ENCODE data around the gene TNPO2. TPM values are rescaled to one million over a fixed set of nuclear protein-coding genes. Genes with fewer than 3 reads are reported as not detected.

The TNPO2 gene
- total and polyA plus RNA-seq, 2 of the 13 experiments (the other 11 are each of a cell fraction or from before 2014, with no cell fraction given) = 31.7 to 61.0 TPM

GRCh38 chr19:12754465-12755196 lies 30.9 kb upstream of the TNPO2 start:
- in situ Hi-C loops (cut with HindIII; ENCODE audit: extremely low pct_ligation_motif_present, low pct_unique_long_range_greater_than_20kb) (loop anchor here (5.0 kb wide), 1 partner anchor 42 kb away; no protein-coding TSS in a partner anchor), intact Hi-C loops (cut with micrococcal nuclease; ENCODE audit: unreplicated experiment) (no loop called here)
- no peaks in the 10 kb centered on the region for H3K79me2 ChIP-seq (ENCODE audit: insufficient read depth, low read length)
- 70% methylated on average over 17 of the region's 50 CpGs for WGBS (ENCODE audit: low lambda C conversion rate)
- no peaks in the 10 kb centered on the region for H4K20me1 ChIP-seq (ENCODE audit: insufficient read depth, low read length)
- no peak for TF ChIP-seq JUND (CRISPR knock-in tag; IDR thresholded peaks at IDR 0.05)
- H3K4me2 ChIP-seq (ENCODE audit: low read depth, low read length) = no peak overlapping the region
- H3K9ac ChIP-seq (ENCODE audit: insufficient read depth, low read depth, low read length) = no peak overlapping the region
- POLR2A ChIA-PET = no interaction called here
- BruUV-seq (replicated peaks) = no TSS peak
- FAIRE-seq (no peak), ATAC-seq (no peak), DNase-seq (ENCODE audit: low spot score) (no peak)
- H3K4me1 ChIP-seq (ENCODE audit: insufficient read depth, low read length) = peaks cover 34% of the 10 kb centered on the region
- no peak overlapping the region for H2AFZ ChIP-seq (ENCODE audit: low read length)
- no peaks in the 10 kb centered on the region for H3K9me3 ChIP-seq (ENCODE audit: low read length)
- CTCF ChIA-PET (ENCODE audit: low intra/inter-chr PET ratio, low total read pairs) = no interaction called here
- H3K27ac ChIP-seq (ENCODE audit: extremely low read length, insufficient read depth, low read length) = no peak overlapping the region
- H3K27me3 ChIP-seq (ENCODE audit: control insufficient read depth in 1 of 2, insufficient read depth in 2 of 2, low read length in 2 of 2) = peaks cover 2 to 34% of the 10 kb centered on the region in 2 experiments
- no peaks in the 10 kb centered on the region for H3K36me3 ChIP-seq (replicated peaks in 1 of 2; ENCODE audit: control insufficient read depth in 1 of 2, insufficient read depth in 2 of 2, low read length in 2 of 2)
- H3K4me3 ChIP-seq (replicated peaks in 1 of 3; ENCODE audit: insufficient read depth in 1 of 3, low read depth in 2 of 3, low read length in 3 of 3) = no peak overlapping the region

GRCh38 chr19:12752056-12752781 lies 28.5 kb upstream of the TNPO2 start:
- ChIA-PET CTCF (ENCODE audit: low intra/inter-chr PET ratio, low total read pairs) (no interaction called here), POLR2A (interaction anchor here (1.6 kb wide), 1 partner anchor 15 kb away, joined by 5 read pairs; the partner anchor contains the start of gene GET3)
- FAIRE-seq (no peak), ATAC-seq (no peak), DNase-seq (ENCODE audit: low spot score) (no peak)
- Histone ChIP-seq H3K27ac (ENCODE audit: extremely low read length, insufficient read depth, low read length) (no peak overlapping the region), H2AFZ (ENCODE audit: low read length) (no peak overlapping the region), H3K36me3 (replicated peaks in 1 of 2; ENCODE audit: control insufficient read depth in 1 of 2, insufficient read depth in 2 of 2, low read length in 2 of 2) (peaks cover 6 to 9% of the 10 kb centered on the region in 2 experiments; a peak in 4 of 5 replicates), H3K9ac (ENCODE audit: insufficient read depth, low read depth, low read length) (no peak overlapping the region), H4K20me1 (ENCODE audit: insufficient read depth, low read length) (no peaks in the 10 kb centered on the region), H3K4me3 (replicated peaks in 1 of 3; ENCODE audit: insufficient read depth in 1 of 3, low read depth in 2 of 3, low read length in 3 of 3) (no peak overlapping the region), H3K27me3 (ENCODE audit: control insufficient read depth in 1 of 2, insufficient read depth in 2 of 2, low read length in 2 of 2) (peaks cover 2 to 34% of the 10 kb centered on the region in 2 experiments), H3K4me1 (ENCODE audit: insufficient read depth, low read length) (peaks cover 34% of the 10 kb centered on the region), H3K79me2 (ENCODE audit: insufficient read depth, low read length) (no peaks in the 10 kb centered on the region), H3K9me3 (ENCODE audit: low read length) (peaks cover 8% of the 10 kb centered on the region), H3K4me2 (ENCODE audit: low read depth, low read length) (no peak overlapping the region; the same call in 1 of the 2 replicates)
- BruUV-seq (replicated peaks) = no TSS peak
- TF ChIP-seq ZNF770 (CRISPR knock-in tag; IDR thresholded peaks at IDR 0.05) (no peak), MIER2 (CRISPR knock-in tag; IDR thresholded peaks at IDR 0.05) (no peak), BCL3 (CRISPR knock-in tag; IDR thresholded peaks at IDR 0.05) (no peak), TFAP4 (IDR thresholded peaks at IDR 0.05; ENCODE audit: borderline replicate concordance, low read depth) (no peak), ZNF792 (CRISPR knock-in tag; IDR thresholded peaks at IDR 0.05) (no peak), SRSF1 (optimal IDR thresholded peaks at IDR 0.05; ENCODE audit: low read depth, low read length) (no peak), ZNF33B (CRISPR knock-in tag; IDR thresholded peaks at IDR 0.05) (no peak), PBX3 (CRISPR knock-in tag; IDR thresholded peaks at IDR 0.05; ENCODE audit: borderline replicate concordance) (no peak)
- in situ Hi-C loops (cut with HindIII; ENCODE audit: extremely low pct_ligation_motif_present, low pct_unique_long_range_greater_than_20kb) = no loop called here
- intact Hi-C loops (cut with micrococcal nuclease; ENCODE audit: unreplicated experiment) = no loop called here
- WGBS (ENCODE audit: low lambda C conversion rate) = 33% methylated on average over 12 of the region's 23 CpGs
